ENCODE measurements around the gene EDA2R. TPM values are rescaled to one million over a fixed set of nuclear protein-coding genes. Genes with fewer than 3 reads are reported as not detected.

EDA2R gene
- total RNA-seq, 1 experiment from 2014 or later = 32.4 TPM

- TF ChIP-seq CTCF (IDR thresholded peaks at IDR 0.05; ENCODE audit: unreplicated experiment) = no peak
- BruUV-seq (replicated peaks) = no TSS peak
- Mint-ChIP-seq H3K4me3 (ENCODE audit: unreplicated experiment) (no peak overlapping the region), H3K27ac (ENCODE audit: low read depth, unreplicated experiment) (no peak overlapping the region), H3K4me1 (ENCODE audit: insufficient read depth, unreplicated experiment) (peaks cover 31% of the 10 kb centered on the region), H3K27me3 (ENCODE audit: insufficient read depth, unreplicated experiment) (no peaks in the 10 kb centered on the region), H3K36me3 (ENCODE audit: insufficient read depth, unreplicated experiment) (peaks cover 24% of the 10 kb centered on the region), H3K9me3 (ENCODE audit: unreplicated experiment) (peaks cover 27% of the 10 kb centered on the region)
- intact Hi-C loops (cut with micrococcal nuclease) = no loop called here
- ChIA-PET CTCF (interaction anchor here (0.6 kb wide), 1 partner anchor 454 kb away, joined by 5 read pairs; no protein-coding TSS in a partner anchor), POLR2A (no interaction called here)
- DNase-seq (ENCODE audit: unreplicated experiment) = no peak
These were observed 13.4 kb downstream of the EDA2R start for GRCh38 chrX:66625525-66625924.

GRCh38 chrX:66622209-66622608 is 16.7 kb downstream of the EDA2R start:
- peaks cover 19% of the 10 kb centered on the region for H3K9me3 Mint-ChIP-seq (ENCODE audit: unreplicated experiment)
- POLR2A ChIA-PET = no interaction called here

GRCh38 chrX:66616944-66617343 is 21.9 kb downstream of the EDA2R start:
- intact Hi-C loops (cut with micrococcal nuclease) = no loop called here
- no peaks in the 10 kb centered on the region for H3K4me1 Mint-ChIP-seq (ENCODE audit: insufficient read depth, unreplicated experiment)

More at GRCh38 chrX:66622209-66622608, 16.7 kb downstream of the EDA2R start:
- TF ChIP-seq CTCF (IDR thresholded peaks at IDR 0.05; ENCODE audit: unreplicated experiment) = no peak
- H3K27me3 Mint-ChIP-seq (ENCODE audit: insufficient read depth, unreplicated experiment) = no peaks in the 10 kb centered on the region
- H3K27ac Mint-ChIP-seq (ENCODE audit: low read depth, unreplicated experiment) = no peak overlapping the region
- DNase-seq (ENCODE audit: unreplicated experiment) = no peak
- H3K36me3 Mint-ChIP-seq (ENCODE audit: insufficient read depth, unreplicated experiment) = peaks cover 19% of the 10 kb centered on the region
- CTCF ChIA-PET = no interaction called here
- H3K4me3 Mint-ChIP-seq (ENCODE audit: unreplicated experiment) = no peak overlapping the region
- H3K4me1 Mint-ChIP-seq (ENCODE audit: insufficient read depth, unreplicated experiment) = peaks cover 27% of the 10 kb centered on the region
- no TSS peak for BruUV-seq (replicated peaks)
- intact Hi-C loops (cut with micrococcal nuclease) = no loop called here

GRCh38 chrX:66602381-66602938 is 36.4 kb downstream of the EDA2R start:
- no peak for DNase-seq (ENCODE audit: unreplicated experiment)
- Mint-ChIP-seq H3K4me1 (ENCODE audit: insufficient read depth, unreplicated experiment) (no peaks in the 10 kb centered on the region), H3K9me3 (ENCODE audit: unreplicated experiment) (peaks cover 11% of the 10 kb centered on the region), H3K36me3 (ENCODE audit: insufficient read depth, unreplicated experiment) (peaks cover 84% of the 10 kb centered on the region), H3K27ac (ENCODE audit: low read depth, unreplicated experiment) (no peak overlapping the region), H3K4me3 (ENCODE audit: unreplicated experiment) (no peak overlapping the region), H3K27me3 (ENCODE audit: insufficient read depth, unreplicated experiment) (no peaks in the 10 kb centered on the region)
- CTCF ChIA-PET = interaction anchor here (1.0 kb wide), 1 partner anchor 126 kb away, joined by 6 read pairs; no protein-coding TSS in a partner anchor
- intact Hi-C loops (cut with micrococcal nuclease) = no loop called here
- TF ChIP-seq CTCF (IDR thresholded peaks at IDR 0.05; ENCODE audit: unreplicated experiment) = no peak
- POLR2A ChIA-PET = no interaction called here
- BruUV-seq (replicated peaks) = no TSS peak

More at GRCh38 chrX:66616944-66617343, 21.9 kb downstream of the EDA2R start:
- no peak for TF ChIP-seq CTCF (IDR thresholded peaks at IDR 0.05; ENCODE audit: unreplicated experiment)
- Mint-ChIP-seq H3K9me3 (ENCODE audit: unreplicated experiment) (no peaks in the 10 kb centered on the region), H3K27me3 (ENCODE audit: insufficient read depth, unreplicated experiment) (no peaks in the 10 kb centered on the region), H3K36me3 (ENCODE audit: insufficient read depth, unreplicated experiment) (peaks cover 7% of the 10 kb centered on the region), H3K4me3 (ENCODE audit: unreplicated experiment) (no peak overlapping the region), H3K27ac (ENCODE audit: low read depth, unreplicated experiment) (no peak overlapping the region)
- no TSS peak for BruUV-seq (replicated peaks)
- no peak for DNase-seq (ENCODE audit: unreplicated experiment)
- ChIA-PET POLR2A (no interaction called here), CTCF (no interaction called here)
